Camera-type eye (tissue), 1 donor: ENCODE data around the gene HNRNPCL4. TPM values are rescaled to one million over a fixed set of nuclear protein-coding genes. Genes with fewer than 3 reads are reported as not detected.

Source experiments
- total RNA-seq: library from RNA; depleted of rRNA; stranded (reverse); fragments of >200 nt; gene quantifications from one replicate; pipeline ENCODE4 v1.2.3, GENCODE V29; 2014

The HNRNPCL4 gene
- total RNA-seq: not detected

GRCh38 chr1:13165531-13165930 lies at the start of gene HNRNPCL4:
TSS of gene HNRNPCL4 (minus strand) at chr1:13165631. CDS start at chr1:13165467, 164 bp downstream.

GRCh38 chr1:13201309-13201708 lies 35.9 kb upstream of the HNRNPCL4 start, which contains the start of gene PRAMEF13:
TSS of gene PRAMEF13 (minus strand) at chr1:13201409. CDS start at chr1:13199589, 1,820 bp downstream.

GRCh38 chr1:13171548-13171947 lies 6.1 kb upstream of the HNRNPCL4 start, which contains the start of gene PRAMEF9:
TSS of gene PRAMEF9 (plus strand) at chr1:13171848. CDS start at chr1:13175281, 3,433 bp downstream.

GRCh38 chr1:13155909-13156308 lies 9.5 kb downstream of the HNRNPCL4 start, which contains the start of gene PRAMEF26:
TSS of gene PRAMEF26 (minus strand) at chr1:13156009. CDS start at chr1:13153095, 2,914 bp downstream.

GRCh38 chr1:13116754-13117153 lies 48.7 kb downstream of the HNRNPCL4 start, which contains the start of gene HNRNPCL2:
TSS of gene HNRNPCL2 (minus strand) at chr1:13116854. CDS start at chr1:13116400, 454 bp downstream.

Other genes starting within 250 kb of the HNRNPCL4 start
- gene PRAMEF7, start 249.0 kb downstream of the HNRNPCL4 start, total RNA-seq: not detected
- gene PRAMEF6, start 218.1 kb downstream of the HNRNPCL4 start, total RNA-seq: not detected
- gene PRAMEF27, start 109.1 kb downstream of the HNRNPCL4 start, total RNA-seq: not detected
- not detected for gene HNRNPCL3, start 104.9 kb downstream of the HNRNPCL4 start, total RNA-seq
- gene PRAMEF25, start 94.9 kb downstream of the HNRNPCL4 start, total RNA-seq: not detected
- gene HNRNPCL2, start 48.8 kb downstream of the HNRNPCL4 start, total RNA-seq: not detected
- gene PRAMEF26, start 9.6 kb downstream of the HNRNPCL4 start, total RNA-seq: not detected
- not detected for gene PRAMEF9, start 6.2 kb upstream of the HNRNPCL4 start, total RNA-seq
- not detected for gene PRAMEF13, start 35.8 kb upstream of the HNRNPCL4 start, total RNA-seq
- gene PRAMEF18, start 60.5 kb upstream of the HNRNPCL4 start, total RNA-seq: not detected
- gene PRAMEF5, start 88.6 kb upstream of the HNRNPCL4 start, total RNA-seq: not detected
- not detected for gene PRAMEF8, start 119.5 kb upstream of the HNRNPCL4 start, total RNA-seq
- not detected for gene PRAMEF33, start 137.9 kb upstream of the HNRNPCL4 start, total RNA-seq
- gene PRAMEF15, start 149.9 kb upstream of the HNRNPCL4 start, total RNA-seq: not detected
- gene PRAMEF14, start 181.5 kb upstream of the HNRNPCL4 start, total RNA-seq: not detected
- not detected for gene PRAMEF19, start 206.3 kb upstream of the HNRNPCL4 start, total RNA-seq
- not detected for gene PRAMEF17, start 224.0 kb upstream of the HNRNPCL4 start, total RNA-seq
- gene PRAMEF20, start 244.8 kb upstream of the HNRNPCL4 start, total RNA-seq: not detected